ACC112 (cell line): ENCODE measurements around the gene GNG14.
A peak's percentile ranks its signal among the peaks of the same experiment; 100 is the strongest.
"Not testable (repeated sequence)": the region's sequence is repeated elsewhere in the genome, so short reads cannot be mapped to it uniquely, and the experiment has no call there.

Experiments used
- H2AFZ ChIP-seq: fragments of 200-600 bp; sonication (generic); one replicate; pipeline ENCODE4 v1.6.0; 2017; ENCODE audit warnings: antibody characterized with exemption, low read length; ENCODE audit not compliant: unreplicated experiment
- H3K27ac ChIP-seq: fragments of 200-600 bp; sonication (generic); 2 replicates; pipeline ENCODE4 v1.5.1; 2014; ENCODE audit warnings: low read depth, mild to moderate bottlenecking, antibody characterized with exemption, low read length, moderate library complexity
- H3K27me3 ChIP-seq: fragments of 200-600 bp; sonication (generic); 2 replicates; pipeline ENCODE4 v1.6.1; 2014; ENCODE audit warnings: mild to moderate bottlenecking, antibody characterized with exemption, low read length, moderate library complexity, mixed read lengths; ENCODE audit not compliant: insufficient read depth
- H3K36me3 ChIP-seq: fragments of 200-600 bp; sonication (generic); 2 replicates; pipeline ENCODE4 v1.6.1; 2016; ENCODE audit warnings: mild to moderate bottlenecking, antibody characterized with exemption, low read length, moderate library complexity, mixed read lengths; ENCODE audit not compliant: insufficient read depth
- H3K4me1 ChIP-seq: fragments of 200-600 bp; sonication (generic); one replicate; pipeline ENCODE4 v1.6.1; 2016; ENCODE audit warnings: low read length, mixed read lengths; ENCODE audit not compliant: insufficient read depth, unreplicated experiment, control insufficient read depth
- H3K4me3 ChIP-seq: fragments of 200-600 bp; sonication (generic); 2 replicates; pipeline ENCODE4 v1.5.1; 2014; ENCODE audit warnings: mild to moderate bottlenecking, low read depth, low read length
- H3K79me2 ChIP-seq: fragments of 200-600 bp; sonication (generic); one replicate; pipeline ENCODE4 v1.6.0; 2016; ENCODE audit warnings: low read length; ENCODE audit not compliant: control insufficient read depth, unreplicated experiment, insufficient read depth

Gene GNG14

DNA sequence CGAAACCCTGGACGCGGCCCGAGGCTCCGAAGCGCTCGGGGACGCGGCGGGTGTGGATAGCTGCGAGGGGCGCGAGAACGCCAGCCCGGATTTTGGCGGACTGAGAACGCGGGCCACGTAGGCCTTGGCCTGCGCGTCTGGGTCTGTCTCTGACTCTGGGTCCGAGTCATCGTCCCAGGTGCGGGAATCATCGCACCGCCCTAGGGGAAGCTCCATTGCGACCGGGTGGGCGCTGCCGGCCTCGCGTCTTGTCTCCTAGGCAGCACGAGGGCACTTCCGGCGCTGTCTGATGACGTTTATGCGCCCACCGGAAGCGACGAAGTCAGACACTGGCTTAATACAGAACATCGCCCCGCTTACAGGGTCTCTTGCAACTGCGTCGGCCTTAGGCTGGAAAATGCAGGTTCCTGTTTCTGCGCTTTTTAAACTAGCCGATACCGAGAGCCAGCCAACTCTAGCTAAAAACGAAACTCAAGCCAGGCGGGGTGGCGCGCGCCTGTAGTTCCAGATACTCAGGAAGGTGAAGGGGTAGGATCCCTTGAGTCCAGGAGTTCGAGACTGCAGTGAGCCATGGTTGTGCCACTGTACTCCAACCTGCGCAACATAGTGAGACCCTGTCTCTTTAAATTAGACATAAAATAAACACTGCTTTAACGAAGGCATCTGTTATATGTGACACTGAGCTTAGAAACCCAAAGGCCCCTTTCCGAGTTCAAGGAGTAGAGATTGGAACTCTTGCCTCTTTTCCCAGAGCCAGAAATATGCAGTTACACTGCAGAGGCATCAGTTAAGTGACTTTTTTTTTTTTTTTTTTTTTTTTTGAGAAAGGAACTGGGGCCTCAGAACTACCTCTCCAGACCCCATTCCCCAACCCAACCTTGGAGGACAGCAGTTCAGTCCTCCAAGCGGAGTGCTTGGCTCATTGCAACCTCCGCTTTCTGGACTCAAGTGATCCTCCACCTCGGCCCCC lies 8.9 kb downstream of the GNG14 start, which contains the start of gene FBXW9:
TSS of gene FBXW9 (minus strand) at position 266 of the 970 bp plus-strand sequence. CDS start at position 216, 50 bp downstream.
- H3K79me2 ChIP-seq = no peaks in the 10 kb centered on the region
- peak within 1 kb of the TSS; percentile 92 for H3K4me3 ChIP-seq
- no peaks in the 10 kb centered on the region for H3K36me3 ChIP-seq
- peak within 1 kb of the TSS; percentile 60 for H3K27ac ChIP-seq
- no peaks in the 10 kb centered on the region for H3K27me3 ChIP-seq
- peak within 1 kb of the TSS; percentile 39 for H2AFZ ChIP-seq
- H3K4me1 ChIP-seq = peaks cover 8% of the 10 kb centered on the region

DNA sequence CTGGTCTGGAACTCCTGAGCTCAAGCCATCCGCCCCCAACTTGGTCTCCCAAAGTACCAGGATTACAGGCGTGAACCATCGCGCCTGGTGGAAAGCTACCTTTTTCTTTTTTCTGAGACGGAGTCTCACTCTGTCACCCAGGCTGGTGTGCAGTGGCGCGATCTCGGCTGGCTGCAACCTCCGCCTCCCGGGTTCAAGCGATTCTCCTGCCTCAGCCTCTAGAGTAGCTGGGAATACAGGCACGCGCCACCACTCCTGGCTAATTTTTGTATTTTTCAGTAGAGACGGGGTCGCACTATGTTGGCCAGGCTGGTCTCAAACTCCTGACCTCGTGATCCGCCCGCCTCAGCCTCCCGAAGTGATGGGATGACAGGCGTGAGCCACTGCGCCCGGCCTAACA lies 9.6 kb downstream of the GNG14 start:
- not testable (repeated sequence) for H3K36me3 ChIP-seq, H3K27ac ChIP-seq

DNA sequence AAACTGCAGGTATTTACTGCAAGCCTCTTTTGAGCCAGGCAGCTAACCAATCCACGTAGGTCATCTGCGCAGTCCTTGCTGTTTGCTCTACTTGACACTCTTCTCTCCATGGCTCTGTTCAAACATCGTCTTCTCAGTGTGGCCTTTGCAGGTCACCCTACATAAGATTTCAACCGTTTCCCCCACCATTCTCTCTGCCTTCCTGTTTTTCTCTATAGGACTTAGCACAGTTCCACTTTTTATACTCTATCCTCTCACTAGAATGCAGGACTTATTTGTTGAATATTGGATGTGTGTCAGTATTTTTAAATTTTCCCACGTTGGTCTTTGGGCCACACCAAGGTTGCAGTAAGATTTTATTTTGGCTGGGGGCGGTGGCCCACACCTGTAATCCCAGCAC lies 10.3 kb downstream of the GNG14 start:
- Histone ChIP-seq H3K27ac (no peak overlapping the region), H3K36me3 (0 out of 2 replicates have a peak, but pooled peaks cover 5% of the 10 kb centered on the region), H3K27me3 (no peaks in the 10 kb centered on the region), H3K4me1 (peaks cover 8% of the 10 kb centered on the region), H2AFZ (no peak overlapping the region), H3K79me2 (no peaks in the 10 kb centered on the region), H3K4me3 (no peak overlapping the region)

More for the DNA sequence above, 9.6 kb downstream of the GNG14 start:
- not testable (repeated sequence) for H3K79me2 ChIP-seq, H2AFZ ChIP-seq, H3K4me3 ChIP-seq, H3K4me1 ChIP-seq, H3K27me3 ChIP-seq

DNA sequence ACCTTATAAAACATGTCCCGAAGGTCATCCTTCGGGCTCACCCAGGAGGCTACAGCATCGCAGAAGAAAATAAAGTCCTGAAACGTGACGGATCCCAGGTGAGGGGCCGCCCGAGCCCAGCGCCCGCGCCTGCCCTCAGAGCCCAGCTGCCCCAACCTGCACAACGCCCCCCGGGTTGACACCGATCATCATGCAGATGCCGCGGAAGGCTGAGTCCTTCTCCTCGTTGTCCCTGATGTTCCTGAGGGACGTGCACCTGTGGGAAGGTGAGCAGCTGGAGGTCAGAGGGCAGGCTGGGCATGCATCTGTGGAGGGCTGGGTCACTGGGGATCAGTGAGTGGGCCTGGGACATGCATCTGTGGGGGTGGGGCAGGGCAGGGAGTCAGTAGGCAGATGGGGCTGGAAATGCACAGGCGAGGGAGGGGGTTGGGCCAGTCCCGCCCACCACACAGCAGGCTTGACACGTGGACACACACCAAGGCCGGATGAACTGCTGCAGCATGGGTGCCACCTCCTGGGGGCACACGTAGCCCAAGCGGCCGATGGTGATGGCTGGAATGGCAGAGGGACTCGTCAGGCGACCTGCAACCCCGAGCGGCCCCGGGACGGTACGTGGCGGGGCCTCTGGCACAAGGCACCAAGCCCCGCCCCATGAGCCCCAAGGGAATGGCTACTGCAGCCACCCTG lies 13.9 kb downstream of the GNG14 start:
- 0 out of 2 replicates have a peak, but pooled peaks cover 8% of the 10 kb centered on the region for H3K36me3 ChIP-seq
- H2AFZ ChIP-seq = no peak overlapping the region
- no peaks in the 10 kb centered on the region for H3K27me3 ChIP-seq
- no peak overlapping the region for H3K27ac ChIP-seq
- no peak overlapping the region for H3K4me3 ChIP-seq
- H3K4me1 ChIP-seq = no peaks in the 10 kb centered on the region
- no peaks in the 10 kb centered on the region for H3K79me2 ChIP-seq

DNA sequence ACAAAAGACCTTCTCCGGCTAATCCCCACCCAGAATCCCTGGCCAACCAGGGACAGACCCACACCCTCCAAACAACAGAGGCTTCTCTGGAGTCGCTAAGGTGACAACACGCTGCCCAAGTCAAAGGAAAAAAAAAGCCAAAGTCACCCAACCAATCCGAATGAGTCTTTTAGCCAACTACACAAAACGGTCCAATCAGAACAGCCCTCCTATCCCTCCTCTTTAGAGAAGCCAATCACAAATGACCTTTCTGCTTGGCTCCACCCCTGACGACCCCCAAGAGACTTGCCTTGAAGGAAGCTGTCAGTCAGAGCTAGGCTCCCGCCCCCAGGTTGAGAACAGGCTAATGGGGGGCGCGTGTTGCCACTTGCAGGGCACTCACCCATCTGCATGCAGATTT lies 15.2 kb downstream of the GNG14 start:
- H3K27ac ChIP-seq = no peak overlapping the region
- 0 out of 2 replicates have a peak, but pooled peaks cover 8% of the 10 kb centered on the region for H3K36me3 ChIP-seq
- no peaks in the 10 kb centered on the region for H3K27me3 ChIP-seq

DNA sequence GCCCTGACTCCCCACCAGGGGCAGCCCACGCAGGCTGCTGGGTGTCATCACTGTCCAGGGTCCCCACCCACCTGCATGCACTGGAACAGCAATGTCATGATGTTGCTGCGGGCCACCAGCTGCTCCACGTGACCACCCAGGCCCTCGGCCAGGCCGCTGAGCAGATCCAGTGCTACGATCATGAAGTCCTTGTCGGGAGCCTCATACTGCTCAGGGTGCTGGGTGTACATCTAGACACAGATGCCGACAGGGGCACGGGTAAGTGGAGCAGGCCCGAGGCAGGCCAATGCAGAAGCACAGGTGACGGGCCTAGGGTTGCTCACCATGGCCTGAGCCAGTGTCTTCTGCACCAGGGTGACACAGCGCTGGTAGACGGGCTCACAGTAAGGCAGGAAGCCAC lies 17.4 kb downstream of the GNG14 start:
- no peaks in the 10 kb centered on the region for H3K79me2 ChIP-seq
- H3K27ac ChIP-seq = no peak overlapping the region
- 0 out of 2 replicates have a peak, but pooled peaks cover 8% of the 10 kb centered on the region for H3K36me3 ChIP-seq
- H2AFZ ChIP-seq = no peak overlapping the region
- H3K27me3 ChIP-seq = no peaks in the 10 kb centered on the region
- H3K4me3 ChIP-seq = no peak overlapping the region
- no peaks in the 10 kb centered on the region for H3K4me1 ChIP-seq

More for the DNA sequence above, 15.2 kb downstream of the GNG14 start:
- Histone ChIP-seq H3K79me2 (no peaks in the 10 kb centered on the region), H3K4me3 (no peak overlapping the region), H2AFZ (no peak overlapping the region), H3K4me1 (no peaks in the 10 kb centered on the region)

DNA sequence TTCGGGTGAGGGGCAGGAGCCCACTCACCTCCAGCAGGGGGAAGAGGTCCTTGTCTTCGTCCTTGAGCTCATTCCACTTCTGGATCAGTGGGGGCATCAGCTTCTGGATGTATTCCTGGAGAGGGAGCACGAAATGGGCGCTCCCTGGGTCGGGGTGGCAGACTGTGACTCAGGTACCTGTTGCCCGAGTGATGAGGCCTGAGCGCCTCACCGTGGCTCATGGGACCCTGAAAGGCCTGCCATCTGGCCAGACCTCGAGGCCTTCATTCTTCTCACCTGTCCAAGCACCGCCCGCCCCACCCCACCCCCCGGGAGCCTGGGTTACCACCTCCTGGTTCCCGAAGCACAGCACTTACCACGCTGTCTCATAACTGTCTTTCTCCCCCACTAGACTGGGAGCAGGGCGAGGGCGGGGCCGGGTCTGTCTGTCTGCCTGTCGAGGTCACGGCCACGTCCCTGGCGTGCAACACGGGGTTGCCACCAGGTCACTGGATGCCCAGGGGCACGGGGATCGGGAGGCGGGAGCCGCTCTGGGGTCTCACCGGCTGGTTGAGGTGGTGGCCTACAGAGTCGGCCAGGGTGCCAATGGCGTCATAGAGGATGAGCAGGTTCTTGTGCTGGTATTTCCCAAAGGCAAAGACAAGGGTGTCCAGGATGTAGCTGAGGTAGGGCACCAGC lies 18.0 kb downstream of the GNG14 start:
- no peak overlapping the region for H2AFZ ChIP-seq
- no peaks in the 10 kb centered on the region for H3K27me3 ChIP-seq
- H3K27ac ChIP-seq = no peak overlapping the region
- no peaks in the 10 kb centered on the region for H3K4me1 ChIP-seq
- no peak overlapping the region for H3K4me3 ChIP-seq
- 0 out of 2 replicates have a peak, but pooled peaks cover 8% of the 10 kb centered on the region for H3K36me3 ChIP-seq
- no peaks in the 10 kb centered on the region for H3K79me2 ChIP-seq

DNA sequence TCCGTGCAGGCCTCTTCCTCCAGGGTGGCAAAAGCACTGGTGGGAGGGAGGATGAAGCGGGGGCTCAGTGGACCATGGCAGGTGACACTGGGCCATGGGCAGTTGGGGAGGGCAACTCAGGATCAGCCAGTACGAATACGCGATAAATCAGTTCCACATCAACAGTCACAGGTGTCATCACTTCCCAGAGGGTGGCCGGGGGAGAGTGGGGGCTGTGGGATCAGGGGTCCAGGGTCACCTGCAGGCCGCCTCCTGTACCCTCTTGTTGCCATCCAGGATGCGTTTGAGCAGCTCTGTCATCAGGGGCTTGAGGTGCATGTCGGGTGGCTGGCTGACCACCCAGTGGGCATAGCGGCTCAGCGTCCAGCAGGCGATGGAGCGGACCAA lies 18.5 kb downstream of the GNG14 start:
- no peaks in the 10 kb centered on the region for H3K4me1 ChIP-seq
- no peaks in the 10 kb centered on the region for H3K79me2 ChIP-seq
- H3K4me3 ChIP-seq = no peak overlapping the region
- no peak overlapping the region for H2AFZ ChIP-seq
- no peaks in the 10 kb centered on the region for H3K27me3 ChIP-seq
- H3K27ac ChIP-seq = no peak overlapping the region
- H3K36me3 ChIP-seq = 0 out of 2 replicates have a peak, but pooled peaks cover 8% of the 10 kb centered on the region

DNA sequence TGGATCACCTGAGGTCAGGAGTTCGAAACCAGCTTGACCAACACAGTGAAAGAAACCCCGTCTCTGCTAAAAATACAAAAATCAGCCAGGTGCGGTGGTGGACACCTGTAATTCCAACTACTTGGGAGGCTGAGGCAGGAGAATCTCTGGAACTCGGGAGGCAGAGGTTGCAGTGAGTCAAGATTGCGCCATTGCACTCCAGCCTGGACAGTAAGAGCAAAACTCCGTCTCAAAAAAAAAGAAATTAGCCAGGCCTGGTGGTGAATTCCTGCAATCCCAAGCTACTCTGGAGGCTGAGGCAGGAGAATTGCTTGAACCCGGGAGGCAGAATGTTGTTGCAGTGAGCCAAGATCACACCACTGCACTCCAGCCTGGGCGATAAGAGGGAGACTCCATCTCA lies 20.8 kb downstream of the GNG14 start:
- H3K36me3 ChIP-seq = 0 out of 2 replicates have a peak, but pooled peaks cover 4% of the 10 kb centered on the region
- no peak overlapping the region for H3K4me3 ChIP-seq
- no peak overlapping the region for H2AFZ ChIP-seq
- H3K79me2 ChIP-seq = no peaks in the 10 kb centered on the region
- no peak overlapping the region for H3K27ac ChIP-seq
- no peaks in the 10 kb centered on the region for H3K4me1 ChIP-seq
- H3K27me3 ChIP-seq = no peaks in the 10 kb centered on the region

DNA sequence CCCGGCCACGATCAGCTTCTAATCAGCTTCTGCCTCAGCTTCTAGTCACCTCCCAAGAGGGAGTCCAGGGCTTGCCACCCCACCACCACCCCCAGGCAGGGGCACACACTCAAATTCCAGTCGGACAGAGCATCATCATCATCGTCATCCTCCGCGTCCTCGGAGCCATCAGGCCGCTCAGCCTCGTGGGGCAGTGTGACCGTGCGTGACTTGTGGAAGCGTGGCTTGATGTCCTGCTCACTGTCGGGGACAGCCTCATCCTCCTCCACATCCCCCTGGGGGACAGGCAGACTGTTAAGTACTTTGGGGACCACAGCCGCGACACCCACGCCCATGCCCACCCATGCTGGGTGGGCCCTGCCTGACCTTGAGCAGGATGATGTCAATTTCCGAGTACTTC lies 23.4 kb downstream of the GNG14 start:
- Histone ChIP-seq H3K4me1 (no peaks in the 10 kb centered on the region), H3K36me3 (0 out of 2 replicates have a peak, but pooled peaks cover 4% of the 10 kb centered on the region), H3K27ac (no peak overlapping the region), H3K79me2 (peaks cover 15% of the 10 kb centered on the region), H3K4me3 (no peak overlapping the region), H2AFZ (no peak overlapping the region), H3K27me3 (no peaks in the 10 kb centered on the region)
